Fibroblast of mammary gland (primary cell): ENCODE results near the gene S100G.

Source experiments
- DNase-seq: peaks from one replicate; pipeline ENCODE4 v3.0.0-alpha.2; 2010; ENCODE audit warnings: low read depth
- H3K4me3 ChIP-seq: 2 replicates; pipeline ENCODE4 v1.5.1; 2011; ENCODE audit warnings: low read depth, mild to moderate bottlenecking, low read length, moderate library complexity; ENCODE audit not compliant: control insufficient read depth
- CTCF ChIP-seq: conservative IDR thresholded peaks from 2 replicates; pipeline ENCODE4 v1.5.1; 2011; ENCODE audit warnings: low read depth, low read length, inconsistent platforms; ENCODE audit not compliant: control insufficient read depth, insufficient read depth

Gene S100G

GRCh38 chrX:16633754-16634153 lies 16.2 kb upstream of the S100G start:
- TF ChIP-seq CTCF, result no peak
- no peak overlapping the region for H3K4me3 ChIP-seq
- DNase-seq, result peak; percentile 14

GRCh38 chrX:16635040-16635439 lies 14.9 kb upstream of the S100G start:
- no peak for DNase-seq
- no peak for TF ChIP-seq CTCF
- no peak overlapping the region for H3K4me3 ChIP-seq

- DNase-seq, result no peak
- no peak for TF ChIP-seq CTCF
- H3K4me3 ChIP-seq, result no peak overlapping the region
These were observed 14.4 kb upstream of the S100G start for GRCh38 chrX:16635596-16635995.

- no peak for TF ChIP-seq CTCF
- peak; percentile 30 for DNase-seq
- no peak overlapping the region for H3K4me3 ChIP-seq
These were observed 11.4 kb upstream of the S100G start for GRCh38 chrX:16638533-16638932.

- H3K4me3 ChIP-seq, result no peak overlapping the region
- no peak for DNase-seq
- TF ChIP-seq CTCF, result no peak
These were observed 10.0 kb upstream of the S100G start for GRCh38 chrX:16639966-16640365.

GRCh38 chrX:16640823-16641222 lies 9.1 kb upstream of the S100G start:
- no peak for TF ChIP-seq CTCF
- no peak overlapping the region for H3K4me3 ChIP-seq
- DNase-seq, result no peak

GRCh38 chrX:16643176-16643575 lies 6.8 kb upstream of the S100G start:
- TF ChIP-seq CTCF, result no peak
- H3K4me3 ChIP-seq, result no peak overlapping the region
- peak; percentile 50 for DNase-seq
